Measurements from ENCODE around the gene MAPK4. TPM values are rescaled to one million over a fixed set of nuclear protein-coding genes. Genes with fewer than 3 reads are reported as not detected.
A peak's percentile ranks its signal among the peaks of the same experiment; 100 is the strongest.

Gene MAPK4
- total and polyA plus RNA-seq, 3 donors from 2014 or later, result 9.3 to 18.1 (median 13.3) TPM

- WGBS, 2 donors, result 88 to 90% methylated on average over 7 of the region's 7 CpGs
- Histone ChIP-seq H3K4me3 (no peak overlapping the region), H3K9me3 (no peaks in the 10 kb centered on the region), H3K27ac (no peak overlapping the region), H3K4me1 (peaks cover 10% of the 10 kb centered on the region), H3K27me3 (no peaks in the 10 kb centered on the region), H3K36me3 (ENCODE audit: low read depth, missing control alignments) (no peaks in the 10 kb centered on the region)
- TF ChIP-seq POLR2A (IDR thresholded peaks at IDR 0.05) (no peak), CTCF (IDR thresholded peaks at IDR 0.05) (no peak)
- no peak for DNase-seq
- intact Hi-C loops (cut with DNase I; ENCODE audit: low total_unique reads), result no loop called here
Measured at GRCh38 chr18:50647237-50647636, 87.3 kb downstream of the MAPK4 start.

GRCh38 chr18:50647792-50648191 is 87.9 kb downstream of the MAPK4 start:
- Histone ChIP-seq H3K9me3 (no peaks in the 10 kb centered on the region), H3K27me3 (no peaks in the 10 kb centered on the region), H3K4me1 (peaks cover 10% of the 10 kb centered on the region), H3K36me3 (ENCODE audit: low read depth, missing control alignments) (no peaks in the 10 kb centered on the region), H3K27ac (no peak overlapping the region), H3K4me3 (no peak overlapping the region)
- TF ChIP-seq CTCF (IDR thresholded peaks at IDR 0.05) (no peak), POLR2A (IDR thresholded peaks at IDR 0.05) (no peak)
- intact Hi-C loops (cut with DNase I; ENCODE audit: low total_unique reads), result no loop called here
- no peak for DNase-seq

- H3K36me3 ChIP-seq (ENCODE audit: low read depth, missing control alignments), result no peaks in the 10 kb centered on the region
- peaks cover 28% of the 10 kb centered on the region for H3K4me1 ChIP-seq
- H3K27ac ChIP-seq, result peak overlapping the region in 1 of 2 donors; percentile 18
- DNase-seq, result peak; percentile 82
- no peaks in the 10 kb centered on the region for H3K27me3 ChIP-seq
- H3K4me3 ChIP-seq, result no peak overlapping the region
- H3K9me3 ChIP-seq, result no peaks in the 10 kb centered on the region
- 35 to 58% methylated on average over 4 of the region's 4 CpGs for WGBS, 2 donors
- intact Hi-C loops (cut with DNase I; ENCODE audit: low total_unique reads), result no loop called here
- TF ChIP-seq POLR2A (IDR thresholded peaks at IDR 0.05) (no peak), CTCF (IDR thresholded peaks at IDR 0.05) (no peak)
Measured at GRCh38 chr18:50649821-50650220, 89.9 kb downstream of the MAPK4 start.

GRCh38 chr18:50651334-50651733 is 91.4 kb downstream of the MAPK4 start:
- peaks cover 33% of the 10 kb centered on the region for H3K4me1 ChIP-seq
- TF ChIP-seq POLR2A (IDR thresholded peaks at IDR 0.05) (no peak), CTCF (IDR thresholded peaks at IDR 0.05) (no peak)
- no peak for DNase-seq
- WGBS, 2 donors, result 83 to 87% methylated on average over 7 of the region's 7 CpGs
- no peaks in the 10 kb centered on the region for H3K36me3 ChIP-seq (ENCODE audit: low read depth, missing control alignments)
- no peaks in the 10 kb centered on the region for H3K27me3 ChIP-seq
- intact Hi-C loops (cut with DNase I; ENCODE audit: low total_unique reads), result no loop called here
- no peak overlapping the region for H3K27ac ChIP-seq
- no peak overlapping the region for H3K4me3 ChIP-seq
- H3K9me3 ChIP-seq, result no peaks in the 10 kb centered on the region

GRCh38 chr18:50653402-50654093 is 93.7 kb downstream of the MAPK4 start:
- WGBS, 2 donors, result 50 to 52% methylated on average over 11 of the region's 11 CpGs

More at GRCh38 chr18:50653402-50654093, 93.7 kb downstream of the MAPK4 start:
- TF ChIP-seq CTCF (IDR thresholded peaks at IDR 0.05), result no peak
- TF ChIP-seq POLR2A (IDR thresholded peaks at IDR 0.05), result no peak
- intact Hi-C loops (cut with DNase I; ENCODE audit: low total_unique reads), result no loop called here
- Histone ChIP-seq H3K4me1 (peaks cover 33% of the 10 kb centered on the region), H3K9me3 (no peaks in the 10 kb centered on the region), H3K27ac (peak overlapping the region; percentile 63 to 84), H3K27me3 (no peaks in the 10 kb centered on the region), H3K4me3 (no peak overlapping the region), H3K36me3 (ENCODE audit: low read depth, missing control alignments) (no peaks in the 10 kb centered on the region)
- DNase-seq, result peak; percentile 82

All from testis (tissue), 3 donors.